A673 (cell line): Measurements from ENCODE around the gene MORN4. TPM values are rescaled to one million over a fixed set of nuclear protein-coding genes. Genes with fewer than 3 reads are reported as not detected.
A peak's percentile ranks its signal among the peaks of the same experiment; 100 is the strongest.
"Not testable (repeated sequence)": the region's sequence is repeated elsewhere in the genome, so short reads cannot be mapped to it uniquely, and the experiment has no call there.

Source experiments
- BruUV-seq: library from RNA; stranded (reverse); fragments of 400-500 nt; replicated peaks from 2 replicates; lab custom pipeline; 2021; lab: Mats Ljungman, UMichigan
- CTCF ChIA-PET: fragments of 300-600 bp; sonication (Branson Sonifier 250); formaldehyde crosslinking; loops from one replicate; lab custom pipeline; 2022; ENCODE audit warnings: antibody characterized with exemption; lab: Charles Lee
- POLR2A ChIA-PET: fragments of 300-600 bp; sonication (Branson Sonifier 250); formaldehyde crosslinking; loops from one replicate; lab custom pipeline; 2022; ENCODE audit warnings: antibody characterized with exemption; ENCODE audit not compliant: low non-redundant PET; lab: Charles Lee
- DNase-seq: peaks from one replicate; pipeline ENCODE4 v3.0.0-alpha.2; 2015; ENCODE audit warnings: low spot score
- H3K27ac ChIP-seq: fragments of 200-600 bp; sonication (generic); 2 replicates; pipeline ENCODE4 v1.5.1; 2016; ENCODE audit warnings: mixed run types, low read depth, mild to moderate bottlenecking, mixed read lengths, antibody characterized with exemption, low read length; ENCODE audit not compliant: poor library complexity, severe bottlenecking
- H3K27me3 ChIP-seq: fragments of 200-600 bp; sonication (generic); replicated peaks from 2 replicates; pipeline ENCODE4 v1.6.1; 2017; ENCODE audit warnings: mixed run types, low read depth, mild to moderate bottlenecking, mixed read lengths, antibody characterized with exemption, low read length; ENCODE audit not compliant: insufficient read depth, poor library complexity
- H3K36me3 ChIP-seq: fragments of 200-600 bp; sonication (generic); 2 replicates; pipeline ENCODE4 v1.6.1; 2016; ENCODE audit warnings: mixed run types, mild to moderate bottlenecking, mixed read lengths, antibody characterized with exemption, low read length; ENCODE audit not compliant: insufficient read depth, poor library complexity, severe bottlenecking
- H3K4me1 ChIP-seq: fragments of 200-600 bp; sonication (generic); 2 replicates; pipeline ENCODE4 v1.6.1; 2017; ENCODE audit warnings: mixed run types, mild to moderate bottlenecking, mixed read lengths, antibody characterized with exemption, low read length; ENCODE audit not compliant: insufficient read depth, poor library complexity, severe bottlenecking
- H3K4me3 ChIP-seq: fragments of 200-600 bp; sonication (generic); 2 replicates; pipeline ENCODE4 v1.5.1; 2016; ENCODE audit warnings: low read depth, mixed run types, mild to moderate bottlenecking, mixed read lengths, low read length; ENCODE audit not compliant: poor library complexity, severe bottlenecking
- H3K9me3 ChIP-seq: fragments of 200-600 bp; sonication (generic); 2 replicates; pipeline ENCODE4 v1.6.1; 2016; ENCODE audit warnings: mixed run types, low read depth, mild to moderate bottlenecking, mixed read lengths, antibody characterized with exemption, low read length; ENCODE audit not compliant: poor library complexity, severe bottlenecking
- CTCF ChIP-seq: fragments of 300-800, 200-600 bp; sonication (generic); conservative IDR thresholded peaks from 2 replicates; pipeline ENCODE4 v1.5.1; 2017; ENCODE audit warnings: low read depth, mild to moderate bottlenecking, antibody characterized with exemption, low read length, moderate library complexity, mixed read lengths
- EZH2 ChIP-seq: fragments of 200-600 bp; sonication (generic); IDR thresholded peaks from 2 replicates; pipeline ENCODE4 v1.6.1; 2017; ENCODE audit warnings: borderline replicate concordance, low read depth, mild to moderate bottlenecking, mixed read lengths, antibody characterized with exemption, low read length; ENCODE audit not compliant: poor library complexity, severe bottlenecking
- intact Hi-C: fragments of 100-400 bp; cut with micrococcal nuclease; formaldehyde crosslinking; loops from one replicate; pipeline ENCODE4 v1.10.0; 2022; ENCODE audit not compliant: unreplicated experiment
- total RNA-seq: library from RNA; stranded (reverse); gene quantifications from 2 replicates; pipeline ENCODE4 v1.2.3, GENCODE V29; 2021

The MORN4 gene
- total RNA-seq, 1 experiment from 2014 or later: 8.4 TPM

GRCh38 chr10:97643441-97643985, 10.2 kb upstream of the MORN4 start:
- no peak overlapping the region for H3K27ac ChIP-seq
- H3K4me3 ChIP-seq: no peak overlapping the region
- intact Hi-C loops: loop anchor here (5.0 kb wide), 1 partner anchor 44 kb away; the partner anchor contains the start of gene AVPI1
- CTCF ChIA-PET: no interaction called here
- H3K9me3 ChIP-seq: no peaks in the 10 kb centered on the region
- H3K36me3 ChIP-seq: peaks cover 5% of the 10 kb centered on the region
- no peak for DNase-seq
- TF ChIP-seq CTCF: no peak
- no peak for TF ChIP-seq EZH2
- peaks cover 9% of the 10 kb centered on the region for H3K4me1 ChIP-seq
- H3K27me3 ChIP-seq: no peaks in the 10 kb centered on the region
- POLR2A ChIA-PET: no interaction called here
- no TSS peak for BruUV-seq

GRCh38 chr10:97642471-97643159, 9.3 kb upstream of the MORN4 start:
- DNase-seq, BruUV-seq, H3K4me3 ChIP-seq, H3K9me3 ChIP-seq, H3K36me3 ChIP-seq, H3K4me1 ChIP-seq, H3K27me3 ChIP-seq, H3K27ac ChIP-seq, CTCF ChIA-PET: not testable (repeated sequence)
- POLR2A ChIA-PET: interaction anchor here (0.7 kb wide), 1 partner anchor 44 kb away, joined by 4 read pairs; the partner anchor contains the start of gene AVPI1
- intact Hi-C loops: loop anchor here (5.0 kb wide), 1 partner anchor 45 kb away; the partner anchor contains the start of gene AVPI1

DNA sequence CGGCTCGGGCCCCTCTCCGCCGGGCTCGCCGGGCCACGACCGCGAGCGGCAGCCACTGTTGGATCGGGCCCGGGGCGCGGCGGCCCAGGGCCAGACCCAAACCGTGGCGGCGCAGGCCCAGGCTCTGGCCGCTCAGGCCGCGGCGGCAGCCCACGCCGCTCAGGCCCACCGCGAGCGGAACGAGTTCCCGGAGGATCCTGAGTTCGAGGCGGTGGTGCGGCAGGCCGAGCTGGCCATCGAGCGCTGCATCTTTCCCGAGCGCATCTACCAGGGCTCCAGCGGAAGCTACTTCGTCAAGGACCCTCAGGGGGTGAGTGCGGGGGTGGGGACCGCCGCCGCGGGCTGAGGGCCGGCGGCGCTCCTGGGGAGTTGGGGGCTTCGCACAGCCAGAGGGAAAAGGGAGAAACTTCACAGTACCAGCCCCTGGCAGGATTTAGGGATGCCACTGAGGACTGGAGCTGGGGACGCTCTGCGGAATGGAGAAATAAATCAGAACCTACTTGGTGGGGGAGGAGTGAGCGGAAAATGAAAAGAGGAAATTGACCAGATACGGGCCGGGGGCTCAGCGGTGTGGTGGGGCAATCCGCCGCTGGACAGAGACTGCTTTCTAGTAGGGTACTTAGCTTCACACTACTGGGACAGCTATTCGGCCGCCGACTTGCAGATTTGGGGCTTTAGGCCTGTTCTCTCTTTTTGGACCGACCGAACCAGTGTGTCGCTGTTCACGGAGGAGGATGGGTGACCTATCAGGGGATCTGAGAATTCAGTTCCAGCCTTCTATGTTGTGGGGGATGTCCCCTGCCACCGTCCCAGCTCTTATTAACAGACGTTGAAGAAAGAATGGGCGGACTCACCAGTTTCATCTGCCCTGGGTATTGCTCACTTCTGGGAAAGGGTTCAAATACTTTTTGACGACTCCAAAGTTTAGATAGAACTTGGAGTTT, 7.8 kb upstream of the MORN4 start:
- TF ChIP-seq CTCF (no peak), EZH2 (no peak)
- intact Hi-C loops: loop anchor here (5.0 kb wide), 1 partner anchor 46 kb away; the partner anchor contains the start of gene AVPI1
- Histone ChIP-seq H3K27me3 (no peaks in the 10 kb centered on the region), H3K27ac (peak overlapping the region; percentile 70), H3K4me3 (peak overlapping the region; percentile 90), H3K4me1 (peaks cover 6% of the 10 kb centered on the region), H3K36me3 (peaks cover 5% of the 10 kb centered on the region), H3K9me3 (no peaks in the 10 kb centered on the region)
- CTCF ChIA-PET: no interaction called here
- BruUV-seq: TSS peak; percentile 61
- POLR2A ChIA-PET: no interaction called here
- peak; percentile 47 for DNase-seq
